ENCODE data around the gene RPS28.
"Not testable (repeated sequence)": the region's sequence is repeated elsewhere in the genome, so short reads cannot be mapped to it uniquely, and the experiment has no call there.

The RPS28 gene

GRCh38 chr19:8320564-8321066 is 681 bp upstream of the RPS28 start:
- DNase-seq = no peak

GRCh38 chr19:8321986-8322637 is 816 bp downstream of the RPS28 start:
- no peak for DNase-seq

- DNase-seq = no peak
Measured at GRCh38 chr19:8322638-8322997, 1.3 kb downstream of the RPS28 start.

- DNase-seq = no peak
Measured at GRCh38 chr19:8323781-8324185, 2.5 kb downstream of the RPS28 start.

- DNase-seq = no peak
Measured at GRCh38 chr19:8324186-8325050, 3.1 kb downstream of the RPS28 start.

GRCh38 chr19:8325454-8325853 is 4.2 kb downstream of the RPS28 start:
- DNase-seq = no peak

- no peak for DNase-seq
Measured at GRCh38 chr19:8329996-8330395, 8.7 kb downstream of the RPS28 start.

- DNase-seq = no peak
Measured at GRCh38 chr19:8331263-8331845, 10.1 kb downstream of the RPS28 start.

GRCh38 chr19:8332976-8333766 is 11.9 kb downstream of the RPS28 start:
- no peak for DNase-seq

GRCh38 chr19:8333767-8334457 is 12.6 kb downstream of the RPS28 start:
- no peak for DNase-seq

- DNase-seq = peak; percentile 33
Measured at GRCh38 chr19:8334458-8335342, 13.4 kb downstream of the RPS28 start.

- no peak for DNase-seq
Measured at GRCh38 chr19:8335343-8336071, 14.2 kb downstream of the RPS28 start.

GRCh38 chr19:8336072-8336569 is 14.8 kb downstream of the RPS28 start:
- DNase-seq = no peak

GRCh38 chr19:8336660-8337059 is 15.4 kb downstream of the RPS28 start:
- DNase-seq = no peak

GRCh38 chr19:8337728-8338127 is 16.4 kb downstream of the RPS28 start:
- no peak for DNase-seq

- no peak for DNase-seq
Measured at GRCh38 chr19:8338835-8339234, 17.5 kb downstream of the RPS28 start.

GRCh38 chr19:8340341-8341096 is 19.2 kb downstream of the RPS28 start:
- DNase-seq = no peak

GRCh38 chr19:8341504-8341903 is 20.2 kb downstream of the RPS28 start:
- not testable (repeated sequence) for DNase-seq

- DNase-seq = no peak
Measured at GRCh38 chr19:8342316-8342683, 21.0 kb downstream of the RPS28 start.
